Measurements from ENCODE around the gene KLHL29.

Gene KLHL29

GRCh38 chr2:23518481-23519333 lies 133.7 kb downstream of the KLHL29 start:
- DNase-seq, result no peak

- DNase-seq, result no peak
Measured at GRCh38 chr2:23519334-23519651, 134.3 kb downstream of the KLHL29 start.

GRCh38 chr2:23520256-23520655 lies 135.3 kb downstream of the KLHL29 start:
- DNase-seq, result no peak

GRCh38 chr2:23521060-23521459 lies 136.1 kb downstream of the KLHL29 start:
- DNase-seq, result no peak

GRCh38 chr2:23522726-23523372 lies 137.9 kb downstream of the KLHL29 start:
- DNase-seq, result no peak

GRCh38 chr2:23523373-23524260 lies 138.6 kb downstream of the KLHL29 start:
- DNase-seq, result no peak

- DNase-seq, result no peak
Measured at GRCh38 chr2:23524261-23524706, 139.3 kb downstream of the KLHL29 start.

GRCh38 chr2:23525137-23525765 lies 140.3 kb downstream of the KLHL29 start:
- no peak for DNase-seq

- no peak for DNase-seq
Measured at GRCh38 chr2:23526114-23526513, 141.1 kb downstream of the KLHL29 start.

GRCh38 chr2:23526835-23527790 lies 142.1 kb downstream of the KLHL29 start:
- DNase-seq, result no peak

- no peak for DNase-seq
Measured at GRCh38 chr2:23528171-23528570, 143.2 kb downstream of the KLHL29 start.

- DNase-seq, result no peak
Measured at GRCh38 chr2:23528690-23529089, 143.7 kb downstream of the KLHL29 start.

- DNase-seq, result no peak
Measured at GRCh38 chr2:23529659-23530058, 144.7 kb downstream of the KLHL29 start.

- DNase-seq, result no peak
Measured at GRCh38 chr2:23530206-23530908, 145.4 kb downstream of the KLHL29 start.

GRCh38 chr2:23530909-23531276 lies 145.9 kb downstream of the KLHL29 start:
- DNase-seq, result no peak

- no peak for DNase-seq
Measured at GRCh38 chr2:23531280-23531679, 146.3 kb downstream of the KLHL29 start.

- DNase-seq, result no peak
Measured at GRCh38 chr2:23531881-23532280, 146.9 kb downstream of the KLHL29 start.

GRCh38 chr2:23532391-23533337 lies 147.7 kb downstream of the KLHL29 start:
- DNase-seq, result no peak

- no peak for DNase-seq
Measured at GRCh38 chr2:23533338-23533695, 148.3 kb downstream of the KLHL29 start.

GRCh38 chr2:23534771-23535170 lies 149.8 kb downstream of the KLHL29 start:
- no peak for DNase-seq
